GM21737 (cell line): ENCODE results near the gene PHB1.

Experiments
- ATAC-seq: cut with Tn5 transposase; IDR thresholded peaks from one replicate; pipeline ENCODE4 v1.9.1; 2021; ENCODE audit warnings: mild to moderate bottlenecking, moderate library complexity; ENCODE audit not compliant: unreplicated experiment

The PHB1 gene

DNA sequence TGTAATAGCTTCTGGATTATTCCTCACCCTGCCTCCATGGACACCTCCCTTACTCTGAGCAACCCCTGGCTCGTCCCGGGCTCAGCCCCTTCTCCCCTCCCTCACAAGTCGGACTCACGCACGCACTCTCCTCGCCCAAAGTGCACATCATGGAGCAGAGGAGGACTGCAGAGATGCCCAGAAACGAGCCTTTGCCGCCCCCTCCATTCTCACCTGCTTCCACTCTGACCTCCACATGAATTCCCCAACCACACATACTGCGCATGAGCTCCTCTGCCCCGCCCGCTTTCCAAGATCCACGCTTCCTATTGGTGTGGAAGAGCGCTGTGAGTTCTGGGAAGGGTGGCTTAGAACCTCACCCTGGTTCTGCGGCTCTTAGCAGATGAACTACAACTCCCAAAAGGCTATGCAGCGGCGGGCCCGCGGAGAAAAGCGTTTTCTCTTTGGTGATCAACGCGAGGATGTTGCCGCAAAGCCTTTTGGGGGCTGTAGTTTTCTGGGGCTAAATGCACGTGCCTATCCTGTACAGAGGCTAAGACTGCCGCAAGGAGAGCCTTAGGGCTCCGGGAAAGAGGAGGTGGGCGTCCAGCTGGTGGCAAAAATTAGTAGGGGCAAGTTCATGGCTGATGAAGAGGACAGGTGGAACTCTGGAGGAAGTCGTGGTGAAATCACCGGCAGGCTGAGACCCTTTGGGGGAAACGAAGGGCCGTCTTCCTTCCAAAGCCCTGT, at the start of gene PHB1:
PHB1 (minus strand) TSS at position 261 of the 729 bp plus-strand sequence. CDS start 1,618 bp downstream, outside the sequence.
- peak; percentile 97 for ATAC-seq

DNA sequence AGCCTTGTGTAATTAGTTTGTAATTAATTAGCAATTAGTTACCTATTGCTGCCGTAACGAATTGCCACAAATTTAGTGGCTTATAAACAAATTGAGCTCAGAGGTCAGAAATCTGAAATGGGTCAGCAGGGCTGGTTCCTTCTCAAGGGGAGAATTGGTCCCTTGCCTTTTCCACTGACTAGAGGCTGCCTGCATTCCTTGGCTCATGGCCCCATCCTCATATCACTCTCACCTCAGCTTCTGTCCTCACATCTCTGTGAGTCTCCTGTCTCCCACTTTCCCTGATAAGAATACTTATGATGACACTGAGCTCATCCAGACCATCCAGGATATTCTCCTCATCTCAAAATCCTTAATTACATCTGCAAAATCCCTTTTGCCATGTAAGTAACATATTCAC, 49.4 kb upstream of the PHB1 start:
- no peak for ATAC-seq

DNA sequence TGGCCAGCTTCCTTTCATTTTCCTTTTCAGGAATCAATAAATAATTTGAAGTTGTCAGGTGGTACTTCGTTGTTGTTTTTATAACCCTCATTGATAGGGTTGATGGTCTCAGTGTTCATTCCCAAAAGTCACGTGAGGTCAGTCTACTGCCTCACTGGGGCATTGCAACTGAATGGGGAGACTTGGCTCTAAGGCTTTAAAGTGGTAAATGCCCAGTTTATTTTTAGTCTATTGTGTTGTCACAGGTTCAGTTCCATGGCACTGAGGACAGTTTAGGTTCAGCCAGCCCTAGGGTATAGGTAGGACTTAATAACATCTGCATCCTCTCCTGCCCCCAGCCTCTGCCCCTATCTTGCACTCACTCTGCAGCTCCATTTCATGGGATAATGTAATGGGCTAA, 46.9 kb upstream of the PHB1 start:
- ATAC-seq = no peak

DNA sequence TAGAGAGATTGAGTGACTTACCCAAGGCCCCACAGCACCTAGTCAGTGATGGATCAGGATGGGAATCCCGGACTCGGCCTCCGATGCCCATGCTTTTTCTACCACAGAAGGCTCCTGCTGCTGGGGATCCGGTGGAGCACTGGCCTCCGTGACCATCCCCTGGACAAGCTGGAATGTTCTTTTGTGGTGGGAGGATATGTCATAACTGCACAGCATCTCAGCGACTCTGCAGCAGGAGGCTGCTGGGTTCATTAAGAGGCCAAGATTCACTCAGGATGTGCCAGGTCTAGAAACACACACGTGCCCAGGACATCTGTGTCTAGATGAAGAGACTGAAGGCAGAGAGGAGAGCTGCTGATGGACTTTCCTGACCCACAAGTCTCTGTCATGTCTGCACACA, 45.7 kb upstream of the PHB1 start:
- ATAC-seq = no peak

DNA sequence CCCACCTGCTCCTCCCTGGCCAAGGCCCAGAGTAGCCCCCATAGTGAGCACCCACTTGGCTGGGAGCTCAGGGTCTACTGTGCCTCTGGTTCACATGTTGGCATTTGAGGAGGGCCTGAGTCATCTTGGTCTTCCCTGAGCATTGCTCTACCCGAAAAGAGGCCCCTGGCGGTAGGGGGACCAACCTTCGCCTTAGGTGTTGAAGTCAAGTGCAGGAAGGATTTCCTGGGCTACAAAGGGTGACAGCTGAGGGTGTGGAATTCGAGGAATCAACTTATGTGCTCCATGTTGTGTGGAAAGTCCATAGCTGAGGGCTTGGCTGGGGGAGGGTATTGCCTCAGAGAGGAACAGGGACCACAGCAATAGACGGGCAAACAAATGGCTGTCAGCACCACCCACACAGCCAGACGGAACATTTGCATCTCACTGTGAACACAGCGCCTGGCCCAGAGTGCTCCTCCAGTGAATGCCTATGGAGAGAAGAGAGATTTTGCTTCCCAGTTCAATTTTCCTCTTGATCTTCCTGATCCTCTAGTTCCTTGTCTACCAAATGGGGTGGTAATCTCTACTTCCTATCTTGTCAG, 44.8 kb upstream of the PHB1 start:
- ATAC-seq = no peak

DNA sequence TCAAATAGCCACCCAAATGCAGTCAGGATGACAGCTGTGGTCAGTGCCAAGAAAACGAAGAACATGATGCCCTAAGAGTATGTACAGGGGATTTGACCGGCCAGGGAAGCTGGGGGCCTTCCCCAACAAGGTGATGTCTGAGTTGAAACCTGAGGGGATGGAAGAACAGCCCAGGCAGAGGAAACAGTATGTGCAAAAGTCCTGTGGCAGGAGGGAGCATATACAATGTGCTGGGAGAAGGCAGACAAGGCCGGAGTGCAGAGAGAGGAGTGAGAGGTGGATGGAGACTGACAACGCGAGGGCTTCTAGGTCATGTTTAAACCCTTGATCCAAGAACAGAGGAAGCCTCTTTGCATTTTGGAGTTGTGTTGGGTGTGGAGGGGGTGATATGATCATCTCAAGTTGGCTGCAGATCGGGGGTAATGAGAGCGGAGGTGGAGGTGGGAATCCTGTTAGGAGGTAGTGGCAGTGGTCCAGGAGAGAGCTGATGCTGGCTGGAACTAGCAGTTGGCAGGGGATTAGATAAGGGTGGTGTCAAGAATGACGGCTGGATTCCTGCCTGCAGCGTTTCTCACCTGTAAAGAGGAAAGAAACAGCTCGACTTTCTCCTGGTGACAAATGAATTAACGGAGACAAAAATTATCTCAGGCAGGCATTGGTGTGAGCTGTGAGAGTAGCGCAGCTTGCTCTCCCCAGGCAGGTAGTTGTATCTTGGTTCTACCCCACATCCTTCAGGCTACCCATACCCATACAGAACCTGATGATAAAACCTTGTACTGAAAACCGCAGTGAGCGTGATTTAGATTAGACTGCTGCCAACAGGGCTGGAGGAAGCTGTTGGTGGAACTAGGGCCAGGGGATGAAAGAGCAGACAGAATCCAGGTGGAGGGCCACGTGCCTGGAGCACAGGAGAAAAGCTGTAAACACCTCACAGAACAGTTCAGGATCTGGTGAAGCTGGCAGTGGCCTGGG, 43.2 kb upstream of the PHB1 start:
- ATAC-seq = no peak

DNA sequence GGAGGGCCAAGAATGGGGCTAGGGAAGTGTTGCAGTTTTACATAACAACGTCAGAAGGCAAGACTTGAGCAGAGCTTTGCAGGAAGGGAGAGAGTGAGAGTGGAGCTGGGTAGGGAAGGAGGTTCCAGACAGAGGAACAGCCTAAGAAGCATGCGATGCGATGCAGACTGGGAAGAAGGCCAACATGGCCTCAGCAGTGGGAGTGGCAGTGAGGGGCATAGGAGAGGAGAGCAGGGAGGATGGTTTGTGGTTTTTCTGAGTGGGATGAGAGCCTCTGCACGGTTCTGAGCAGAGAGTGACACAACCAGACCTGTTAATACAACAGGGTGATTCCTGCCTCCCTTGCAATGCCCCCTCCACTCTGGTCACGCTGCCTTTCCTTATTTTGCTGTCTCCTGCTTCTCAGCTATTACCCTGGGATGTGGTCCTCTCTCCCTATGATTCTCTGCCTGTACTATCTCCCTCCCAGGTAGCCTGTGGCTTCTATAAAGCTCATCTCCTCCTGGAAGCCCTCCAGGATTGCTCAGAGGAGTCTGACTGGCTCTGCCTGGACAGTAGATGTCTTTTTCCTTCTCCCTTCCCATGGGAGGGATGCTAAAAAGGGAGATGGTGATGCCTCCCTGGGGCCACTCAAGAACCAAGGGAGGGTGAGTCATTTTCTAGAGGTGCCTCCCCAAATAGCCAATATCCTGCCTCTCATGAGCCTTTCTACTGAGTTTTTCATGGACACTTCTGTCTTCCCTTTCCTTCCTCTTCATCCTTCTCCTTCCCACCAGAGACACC, 41.7 kb upstream of the PHB1 start:
- no peak for ATAC-seq

DNA sequence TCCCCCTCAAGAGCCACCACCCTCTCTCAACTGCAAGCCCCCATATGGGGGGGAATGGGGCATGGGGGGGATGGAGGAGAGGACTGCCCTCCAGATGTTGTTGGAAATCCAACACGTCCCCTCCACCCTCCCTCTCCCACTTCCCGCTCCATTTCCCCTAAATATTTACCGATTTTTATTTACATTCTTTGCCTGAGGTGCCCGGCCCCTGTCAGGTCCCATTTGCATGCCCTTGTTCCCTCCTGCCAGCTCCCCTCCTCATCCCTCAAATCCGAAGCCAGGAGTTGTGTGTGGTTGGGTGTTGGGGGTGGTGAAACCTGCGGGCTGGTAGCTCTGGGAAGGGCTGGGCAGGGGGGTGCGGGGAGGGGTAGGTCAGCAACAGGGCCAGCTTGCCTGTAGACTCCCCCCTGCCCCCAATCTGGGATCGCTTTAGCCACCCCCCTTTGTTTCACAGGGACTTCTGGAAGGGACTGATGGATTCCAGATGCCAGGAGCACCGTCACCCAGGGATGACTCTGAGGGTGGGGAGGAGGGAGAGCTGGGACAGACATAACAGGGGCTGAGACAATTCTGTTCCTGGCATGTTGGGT, 40.7 kb upstream of the PHB1 start:
- no peak for ATAC-seq

DNA sequence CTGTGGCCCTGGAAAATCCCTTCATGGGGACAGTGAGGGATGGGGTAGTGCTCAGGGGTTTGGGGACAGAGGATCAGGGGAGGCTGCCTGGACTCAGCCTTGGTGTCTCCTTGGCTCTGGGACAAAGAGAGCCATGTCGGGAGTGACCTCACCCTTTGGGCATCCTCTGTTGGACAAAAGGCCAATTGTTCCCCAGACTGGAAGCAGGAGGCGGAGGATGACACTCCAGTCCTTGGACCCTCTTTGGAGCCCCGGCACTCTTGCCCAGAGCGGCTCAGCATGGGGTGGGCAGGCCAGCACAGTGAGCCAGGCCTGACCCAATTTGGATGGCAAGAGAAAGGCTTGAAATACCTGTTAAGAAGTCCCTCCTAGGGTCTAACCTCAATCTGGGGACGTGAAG, 39.4 kb upstream of the PHB1 start:
- no peak for ATAC-seq

DNA sequence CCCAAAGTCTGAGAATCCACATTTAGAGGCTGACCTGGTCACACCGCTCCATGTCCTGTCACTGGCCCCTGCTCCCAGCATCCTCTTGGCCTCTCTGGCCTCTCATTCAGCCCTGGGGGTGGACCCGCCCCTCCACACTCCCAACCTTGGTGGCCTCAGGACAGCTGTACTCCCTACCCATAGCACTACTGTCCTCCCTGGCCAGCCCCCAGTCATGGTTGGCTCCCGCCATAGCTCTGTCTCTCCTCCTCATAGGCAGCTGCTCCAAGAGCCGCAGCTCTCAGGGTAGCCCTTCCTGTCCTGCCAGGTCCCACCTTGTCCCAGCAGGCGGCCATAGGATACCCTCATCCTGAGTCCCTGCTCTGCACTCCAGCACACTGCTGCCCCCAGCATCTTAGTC, 38.0 kb upstream of the PHB1 start:
- no peak for ATAC-seq

DNA sequence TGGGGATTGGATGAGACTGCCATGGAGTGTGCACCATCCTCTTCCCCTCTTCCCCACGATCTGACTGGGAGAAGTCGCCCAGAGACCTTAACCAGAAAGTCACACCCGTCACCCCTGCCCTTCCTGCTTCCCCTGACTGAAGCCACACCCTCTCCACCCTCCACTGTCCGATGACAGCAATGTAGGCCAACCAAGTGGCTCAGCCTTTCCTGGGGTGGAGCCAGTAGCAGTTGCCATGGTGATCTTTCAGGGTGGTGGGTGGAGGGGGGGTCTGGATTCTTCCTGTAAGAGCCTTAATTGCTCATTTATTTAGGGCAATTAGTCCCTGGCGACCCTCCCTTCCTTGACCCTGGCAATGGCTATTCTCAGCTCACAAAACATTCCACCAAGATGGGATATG, 37.5 kb upstream of the PHB1 start:
- ATAC-seq = no peak

DNA sequence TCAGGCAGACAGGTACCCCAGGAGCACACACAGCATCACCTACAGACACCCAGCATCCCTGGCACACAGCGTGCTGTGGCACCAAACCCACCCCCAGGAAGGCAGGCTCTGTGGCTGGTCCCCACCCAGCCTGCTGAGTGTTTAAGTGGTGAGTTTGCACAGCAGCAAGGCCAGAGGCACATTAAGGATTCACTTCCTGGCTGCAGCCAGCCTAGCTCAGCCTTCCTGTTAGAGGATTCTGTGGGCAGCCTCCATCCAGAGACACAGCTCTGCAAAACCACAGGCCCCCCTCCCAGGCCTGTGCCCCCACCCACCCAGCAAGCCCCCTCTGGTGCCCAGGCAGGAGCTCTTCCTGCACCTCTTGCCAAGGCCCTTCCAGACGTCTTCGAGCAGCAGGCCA, 36.1 kb upstream of the PHB1 start:
- no peak for ATAC-seq

DNA sequence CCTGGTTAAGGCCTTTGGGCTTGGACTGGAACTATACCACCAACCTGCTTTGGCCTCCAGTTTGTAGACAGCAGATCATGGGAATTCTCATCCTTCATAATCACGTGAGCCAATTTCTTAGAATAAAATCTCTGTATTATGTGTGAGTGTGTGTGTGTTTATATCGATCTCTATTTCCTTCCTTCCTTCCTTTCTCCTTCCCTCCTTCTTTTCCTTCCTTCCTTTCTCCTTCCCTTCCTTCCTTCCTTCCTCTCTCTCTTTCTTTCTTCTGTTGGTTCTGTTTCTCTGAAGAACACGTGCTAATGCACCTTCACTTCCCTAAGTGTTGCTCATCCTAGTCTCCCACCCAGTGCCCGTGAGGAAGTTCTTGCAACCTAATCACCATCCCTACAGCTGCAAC, 35.5 kb upstream of the PHB1 start:
- ATAC-seq = no peak

DNA sequence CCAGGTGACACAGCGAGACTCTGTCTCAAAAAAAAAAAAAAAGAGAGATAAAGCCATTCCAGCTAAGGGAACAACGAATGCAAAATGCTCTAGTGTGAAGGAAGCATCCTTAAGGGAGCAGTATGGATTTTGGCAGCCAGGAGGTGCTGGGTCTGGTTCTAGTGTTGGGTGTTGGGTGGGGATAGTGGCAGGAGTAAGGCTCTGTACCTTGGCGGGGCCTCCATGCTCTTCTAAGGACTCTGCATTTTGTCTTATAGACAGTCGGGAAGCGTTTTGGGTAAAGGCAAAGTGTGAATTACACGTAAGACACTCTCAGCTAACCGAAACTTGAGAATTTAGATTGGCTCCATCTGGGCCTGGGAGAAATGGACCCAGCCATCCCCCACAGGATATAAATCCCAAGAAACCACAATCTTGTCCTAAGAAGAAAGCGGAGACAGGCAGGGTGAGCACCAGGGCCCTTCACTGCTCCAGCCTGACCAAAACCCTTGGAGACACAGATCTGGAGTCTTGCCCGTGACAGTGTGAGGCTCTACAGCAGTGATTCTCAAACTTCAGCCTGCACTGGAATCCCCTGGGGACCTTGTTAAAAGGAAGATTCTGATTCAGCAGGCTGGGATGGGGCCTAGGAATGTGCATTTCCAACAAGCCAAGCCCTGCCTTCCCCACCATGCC, 33.1 kb upstream of the PHB1 start:
- ATAC-seq = no peak

DNA sequence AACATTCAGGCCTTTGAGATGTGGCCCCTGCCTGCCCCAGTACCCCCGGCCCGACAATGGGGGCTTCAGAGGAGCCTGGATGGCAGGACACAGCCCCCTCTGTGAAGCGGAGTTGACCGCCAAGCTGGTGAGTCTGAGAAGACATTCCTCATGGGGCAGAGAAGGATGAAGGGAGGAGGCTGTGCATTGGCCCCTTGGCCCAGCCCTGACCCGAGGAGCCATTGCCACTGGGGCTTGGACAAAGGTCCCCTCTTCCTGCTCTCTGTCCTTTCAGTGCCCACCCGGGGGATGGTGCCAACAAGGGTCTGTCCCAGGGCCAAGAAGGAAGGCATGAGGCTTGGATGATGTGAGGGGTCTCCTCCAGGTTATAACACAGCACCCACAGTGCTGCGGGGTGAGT, 30.9 kb upstream of the PHB1 start:
- no peak for ATAC-seq

DNA sequence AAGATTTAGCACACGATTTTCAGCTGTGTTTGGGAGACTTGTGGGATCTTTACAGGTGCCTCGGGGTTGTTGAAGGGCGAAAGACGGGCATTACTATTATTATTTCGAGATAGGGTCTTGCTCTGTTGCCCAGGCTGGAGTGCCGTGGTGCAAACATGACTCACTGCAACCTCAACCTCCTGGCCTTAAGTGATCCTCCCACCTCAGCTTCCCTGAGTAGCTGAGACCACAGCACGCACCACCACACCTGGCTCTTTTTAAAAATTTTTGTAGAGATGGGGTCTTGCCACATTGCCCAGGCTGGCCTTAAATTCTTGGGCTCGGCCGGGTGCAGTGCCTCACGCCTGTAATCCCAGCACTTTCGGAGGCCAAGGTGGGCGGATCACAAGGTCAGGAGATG, 29.7 kb upstream of the PHB1 start:
- ATAC-seq = no peak

DNA sequence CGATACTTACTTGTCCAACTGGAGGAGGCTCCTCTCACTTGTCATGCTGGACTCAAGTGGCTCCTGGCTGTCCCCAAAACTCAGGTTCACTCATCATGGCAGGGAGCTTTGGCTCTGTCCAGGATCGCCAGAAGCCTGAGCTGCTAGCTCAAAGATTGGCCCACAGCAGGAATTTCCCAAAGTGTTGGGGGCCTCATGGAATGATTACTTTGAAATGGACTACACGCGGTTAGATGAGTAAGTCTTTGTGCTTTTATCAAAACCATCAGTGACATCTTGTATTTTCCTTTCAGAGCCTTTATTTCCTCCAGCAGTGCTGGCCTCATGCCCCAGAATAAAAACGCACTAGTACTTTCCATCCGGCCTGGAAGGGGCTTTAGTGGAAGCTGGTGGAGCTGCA, 29.2 kb upstream of the PHB1 start:
- ATAC-seq = no peak

DNA sequence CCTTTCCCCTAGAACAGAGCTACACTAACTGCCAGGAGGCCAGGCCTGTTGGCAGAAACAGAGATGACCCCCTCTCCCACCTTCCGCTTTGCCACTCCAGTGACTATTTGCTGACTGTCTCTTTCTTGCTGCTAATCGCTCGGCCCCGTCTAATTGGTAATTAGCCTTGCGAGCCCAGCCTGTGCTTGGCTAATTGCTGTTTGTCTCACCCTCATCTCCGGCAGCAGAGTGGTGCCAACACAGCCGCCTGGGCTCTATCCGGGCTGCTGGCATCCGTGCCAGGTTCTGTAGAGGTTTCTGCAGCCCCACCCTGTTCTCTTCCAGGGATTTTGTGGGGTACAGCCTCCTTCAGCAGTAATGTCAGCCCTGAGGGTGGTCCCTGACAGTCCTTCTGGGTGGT, 27.4 kb upstream of the PHB1 start:
- ATAC-seq = no peak

DNA sequence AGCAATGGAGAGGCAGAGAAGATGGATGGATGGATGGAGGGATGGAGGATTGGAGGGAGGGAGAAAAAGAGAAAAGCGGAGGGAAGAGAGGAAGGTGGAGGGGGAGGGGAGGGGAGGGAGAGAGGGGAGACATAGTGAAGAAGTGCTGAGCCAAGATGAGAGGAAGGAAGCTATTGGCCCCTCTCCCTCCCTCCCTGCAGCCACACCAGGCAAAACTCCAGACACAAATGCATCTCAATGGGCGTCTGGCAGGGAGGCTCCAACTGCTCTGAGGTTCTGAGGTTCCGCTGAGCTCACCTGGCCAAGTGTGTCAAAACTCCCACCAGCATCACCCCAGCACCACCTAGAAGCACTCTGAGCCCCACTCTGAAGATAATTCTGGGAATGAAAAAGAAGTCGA, 26.9 kb upstream of the PHB1 start:
- ATAC-seq = no peak

DNA sequence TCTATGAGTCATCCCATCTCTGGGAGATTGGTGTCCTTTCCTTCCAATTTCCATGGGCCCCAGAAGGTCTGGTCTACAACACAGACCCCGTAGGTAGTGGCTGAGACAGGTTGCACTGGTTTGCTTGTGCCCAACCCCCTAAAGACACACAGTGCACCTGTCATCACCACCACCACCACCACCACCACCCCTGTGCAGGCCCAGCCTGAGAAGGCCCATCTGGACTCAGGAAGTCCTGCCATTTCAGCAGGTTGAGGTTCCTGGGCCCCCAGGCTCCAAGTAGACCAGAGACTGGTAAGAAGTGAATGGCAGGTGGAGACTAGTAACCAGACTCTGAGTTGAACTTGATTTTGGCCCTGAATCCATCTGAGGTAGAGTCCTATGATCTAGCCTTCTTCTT, 25.9 kb upstream of the PHB1 start:
- no peak for ATAC-seq
